SK-N-SH treated with all-trans-retinoic acid at 6 μM for 48 hours (cell line): ENCODE measurements around the gene GPR45.

ENCODE experiments used
- ATAC-seq: fragments of 200-7000 bp; cut with Tn5 transposase; 3 replicates; pipeline ENCODE4 v1.9.1; 2020; ENCODE audit warnings: mild to moderate bottlenecking, moderate library complexity
- ARNTL ChIP-seq: fragments of 450-650 bp; formaldehyde crosslinking; IDR thresholded peaks from 2 replicates; pipeline ENCODE4 v1.5.0; 2020; ENCODE audit warnings: low read depth, mild to moderate bottlenecking, moderate library complexity, borderline replicate concordance
- BACH2 ChIP-seq: fragments of 250-450 bp; sonication (Bioruptor Pico); IDR thresholded peaks from 2 replicates; pipeline ENCODE4 v1.9.0; 2021; ENCODE audit warnings: mild to moderate bottlenecking, borderline replicate concordance
- CSDC2 ChIP-seq: fragments of 250-450 bp; sonication (Bioruptor Pico); IDR thresholded peaks from 2 replicates; pipeline ENCODE4 v1.5.0; 2020; ENCODE audit warnings: mild to moderate bottlenecking, moderate library complexity
- ESRRG ChIP-seq: fragments of 250-450 bp; sonication (Bioruptor Pico); IDR thresholded peaks from 2 replicates; pipeline ENCODE4 v1.6.1; 2021; ENCODE audit warnings: mild to moderate bottlenecking
- GLIS3 ChIP-seq: fragments of 250-450 bp; sonication (Bioruptor Pico); IDR thresholded peaks from 2 replicates; pipeline ENCODE4 v1.5.0; 2020; ENCODE audit warnings: mild to moderate bottlenecking, moderate library complexity
- ISL1 ChIP-seq: fragments of 250-450 bp; sonication (Bioruptor Pico); IDR thresholded peaks from 2 replicates; pipeline ENCODE4 v2.1.2; 2022; ENCODE audit warnings: mild to moderate bottlenecking, moderate library complexity
- PPARA ChIP-seq: fragments of 250-450 bp; sonication (Bioruptor Pico); IDR thresholded peaks from 2 replicates; pipeline ENCODE4 v1.5.0; 2020; ENCODE audit warnings: mild to moderate bottlenecking, borderline replicate concordance
- RARB ChIP-seq: fragments of 250-450 bp; sonication (Bioruptor Pico); IDR thresholded peaks from 2 replicates; pipeline ENCODE4 v1.8.0; 2021; ENCODE audit warnings: mild to moderate bottlenecking, moderate library complexity
- SNAI2 ChIP-seq: fragments of 250-450 bp; sonication (Bioruptor Pico); IDR thresholded peaks from 2 replicates; pipeline ENCODE4 v1.5.0; 2020; ENCODE audit warnings: mild to moderate bottlenecking, moderate library complexity
- TCF4 ChIP-seq: fragments of 250-450 bp; sonication (Bioruptor Pico); IDR thresholded peaks from 2 replicates; pipeline ENCODE4 v1.8.0; 2021; ENCODE audit warnings: mild to moderate bottlenecking, moderate library complexity, borderline replicate concordance
- TSHZ2 ChIP-seq: fragments of 250-450 bp; sonication (Bioruptor Pico); IDR thresholded peaks from 2 replicates; pipeline ENCODE4 v1.5.0; 2020; ENCODE audit warnings: mild to moderate bottlenecking, moderate library complexity
- ZC3H10 ChIP-seq: fragments of 250-450 bp; sonication (Bioruptor Pico); IDR thresholded peaks from 2 replicates; pipeline ENCODE4 v1.5.1; 2021; ENCODE audit warnings: mild to moderate bottlenecking, moderate library complexity
- ZFP3 ChIP-seq: fragments of 250-450 bp; sonication (Bioruptor Pico); IDR thresholded peaks from 2 replicates; pipeline ENCODE4 v1.5.0; 2020; ENCODE audit warnings: mild to moderate bottlenecking, moderate library complexity
- ZFP30 ChIP-seq: fragments of 450-650 bp; formaldehyde crosslinking; IDR thresholded peaks from 2 replicates; pipeline ENCODE4 v1.5.0; 2022; ENCODE audit warnings: mild to moderate bottlenecking, moderate library complexity
- ZNF70 ChIP-seq: fragments of 450-650 bp; formaldehyde crosslinking; IDR thresholded peaks from 2 replicates; pipeline ENCODE4 v1.5.0; 2020; ENCODE audit warnings: mild to moderate bottlenecking, moderate library complexity
- ZNF8 ChIP-seq: fragments of 450-650 bp; formaldehyde crosslinking; IDR thresholded peaks from 2 replicates; pipeline ENCODE4 v1.5.0; 2020; ENCODE audit warnings: mild to moderate bottlenecking, moderate library complexity
- TF ChIP-seq, protein P1 (sequence below): fragments of 250-450 bp; sonication (Bioruptor Pico); IDR thresholded peaks from 2 replicates; pipeline ENCODE4 v1.5.1; 2021; ENCODE audit warnings: mild to moderate bottlenecking, moderate library complexity
- TF ChIP-seq, protein P2 (sequence below): fragments of 250-450 bp; sonication (Bioruptor Pico); IDR thresholded peaks from 2 replicates; pipeline ENCODE4 v1.8.0; 2021; ENCODE audit warnings: low read depth, mild to moderate bottlenecking, moderate library complexity, borderline replicate concordance
- TF ChIP-seq, protein P3 (sequence below): fragments of 250-450 bp; sonication (Bioruptor Pico); IDR thresholded peaks from 2 replicates; pipeline ENCODE4 v1.5.1; 2020; ENCODE audit warnings: low read depth, mild to moderate bottlenecking, moderate library complexity
- TF ChIP-seq, protein P4 (sequence below): fragments of 250-450 bp; sonication (Bioruptor Pico); IDR thresholded peaks from 2 replicates; pipeline ENCODE4 v1.8.0; 2020; ENCODE audit warnings: mild to moderate bottlenecking, moderate library complexity, borderline replicate concordance

GPR45 gene

GRCh38 chr2:105241443-105241842 lies at the start of gene GPR45:
Gene GPR45, plus strand, starts transcription at chr2:105241743. Its CDS starts 116 bp downstream, at chr2:105241859.
- ATAC-seq = no peak
- no peak for TF ChIP-seq RARB
- TF ChIP-seq TCF4 = no peak
- TF ChIP-seq ARNTL (CRISPR knock-in tag) = no peak
- TF ChIP-seq TSHZ2 (CRISPR knock-in tag) = no peak
- TF ChIP-seq ZC3H10 (CRISPR knock-in tag) = no peak
- TF ChIP-seq GLIS3 (CRISPR knock-in tag) = no peak
- no peak for TF ChIP-seq ZFP30
- TF ChIP-seq, protein P1, sequence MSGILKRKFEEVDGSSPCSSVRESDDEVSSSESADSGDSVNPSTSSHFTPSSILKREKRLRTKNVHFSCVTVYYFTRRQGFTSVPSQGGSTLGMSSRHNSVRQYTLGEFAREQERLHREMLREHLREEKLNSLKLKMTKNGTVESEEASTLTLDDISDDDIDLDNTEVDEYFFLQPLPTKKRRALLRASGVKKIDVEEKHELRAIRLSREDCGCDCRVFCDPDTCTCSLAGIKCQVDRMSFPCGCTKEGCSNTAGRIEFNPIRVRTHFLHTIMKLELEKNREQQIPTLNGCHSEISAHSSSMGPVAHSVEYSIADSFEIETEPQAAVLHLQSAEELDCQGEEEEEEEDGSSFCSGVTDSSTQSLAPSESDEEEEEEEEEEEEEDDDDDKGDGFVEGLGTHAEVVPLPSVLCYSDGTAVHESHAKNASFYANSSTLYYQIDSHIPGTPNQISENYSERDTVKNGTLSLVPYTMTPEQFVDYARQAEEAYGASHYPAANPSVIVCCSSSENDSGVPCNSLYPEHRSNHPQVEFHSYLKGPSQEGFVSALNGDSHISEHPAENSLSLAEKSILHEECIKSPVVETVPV = no peak
- TF ChIP-seq, protein P2, sequence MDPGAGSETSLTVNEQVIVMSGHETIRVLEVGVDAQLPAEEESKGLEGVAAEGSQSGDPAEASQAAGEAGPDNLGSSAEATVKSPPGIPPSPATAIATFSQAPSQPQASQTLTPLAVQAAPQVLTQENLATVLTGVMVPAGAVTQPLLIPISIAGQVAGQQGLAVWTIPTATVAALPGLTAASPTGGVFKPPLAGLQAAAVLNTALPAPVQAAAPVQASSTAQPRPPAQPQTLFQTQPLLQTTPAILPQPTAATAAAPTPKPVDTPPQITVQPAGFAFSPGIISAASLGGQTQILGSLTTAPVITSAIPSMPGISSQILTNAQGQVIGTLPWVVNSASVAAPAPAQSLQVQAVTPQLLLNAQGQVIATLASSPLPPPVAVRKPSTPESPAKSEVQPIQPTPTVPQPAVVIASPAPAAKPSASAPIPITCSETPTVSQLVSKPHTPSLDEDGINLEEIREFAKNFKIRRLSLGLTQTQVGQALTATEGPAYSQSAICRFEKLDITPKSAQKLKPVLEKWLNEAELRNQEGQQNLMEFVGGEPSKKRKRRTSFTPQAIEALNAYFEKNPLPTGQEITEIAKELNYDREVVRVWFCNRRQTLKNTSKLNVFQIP (CRISPR knock-in tag) = no peak
- no peak for TF ChIP-seq ZFP3 (CRISPR knock-in tag)
- no peak for TF ChIP-seq ISL1 (CRISPR knock-in tag)
- no peak for TF ChIP-seq ESRRG (CRISPR knock-in tag)
- TF ChIP-seq BACH2 = no peak
- TF ChIP-seq, protein P3, sequence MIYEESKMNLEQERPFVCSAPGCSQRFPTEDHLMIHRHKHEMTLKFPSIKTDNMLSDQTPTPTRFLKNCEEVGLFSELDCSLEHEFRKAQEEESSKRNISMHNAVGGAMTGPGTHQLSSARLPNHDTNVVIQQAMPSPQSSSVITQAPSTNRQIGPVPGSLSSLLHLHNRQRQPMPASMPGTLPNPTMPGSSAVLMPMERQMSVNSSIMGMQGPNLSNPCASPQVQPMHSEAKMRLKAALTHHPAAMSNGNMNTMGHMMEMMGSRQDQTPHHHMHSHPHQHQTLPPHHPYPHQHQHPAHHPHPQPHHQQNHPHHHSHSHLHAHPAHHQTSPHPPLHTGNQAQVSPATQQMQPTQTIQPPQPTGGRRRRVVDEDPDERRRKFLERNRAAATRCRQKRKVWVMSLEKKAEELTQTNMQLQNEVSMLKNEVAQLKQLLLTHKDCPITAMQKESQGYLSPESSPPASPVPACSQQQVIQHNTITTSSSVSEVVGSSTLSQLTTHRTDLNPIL (CRISPR knock-in tag) = no peak
- TF ChIP-seq PPARA (CRISPR knock-in tag) = no peak
- TF ChIP-seq, protein P4, sequence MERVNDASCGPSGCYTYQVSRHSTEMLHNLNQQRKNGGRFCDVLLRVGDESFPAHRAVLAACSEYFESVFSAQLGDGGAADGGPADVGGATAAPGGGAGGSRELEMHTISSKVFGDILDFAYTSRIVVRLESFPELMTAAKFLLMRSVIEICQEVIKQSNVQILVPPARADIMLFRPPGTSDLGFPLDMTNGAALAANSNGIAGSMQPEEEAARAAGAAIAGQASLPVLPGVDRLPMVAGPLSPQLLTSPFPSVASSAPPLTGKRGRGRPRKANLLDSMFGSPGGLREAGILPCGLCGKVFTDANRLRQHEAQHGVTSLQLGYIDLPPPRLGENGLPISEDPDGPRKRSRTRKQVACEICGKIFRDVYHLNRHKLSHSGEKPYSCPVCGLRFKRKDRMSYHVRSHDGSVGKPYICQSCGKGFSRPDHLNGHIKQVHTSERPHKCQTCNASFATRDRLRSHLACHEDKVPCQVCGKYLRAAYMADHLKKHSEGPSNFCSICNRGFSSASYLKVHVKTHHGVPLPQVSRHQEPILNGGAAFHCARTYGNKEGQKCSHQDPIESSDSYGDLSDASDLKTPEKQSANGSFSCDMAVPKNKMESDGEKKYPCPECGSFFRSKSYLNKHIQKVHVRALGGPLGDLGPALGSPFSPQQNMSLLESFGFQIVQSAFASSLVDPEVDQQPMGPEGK (CRISPR knock-in tag) = no peak
- no peak for TF ChIP-seq ZNF70 (CRISPR knock-in tag)
- TF ChIP-seq CSDC2 (CRISPR knock-in tag) = no peak
- no peak for TF ChIP-seq ZNF8 (CRISPR knock-in tag)

DNA sequence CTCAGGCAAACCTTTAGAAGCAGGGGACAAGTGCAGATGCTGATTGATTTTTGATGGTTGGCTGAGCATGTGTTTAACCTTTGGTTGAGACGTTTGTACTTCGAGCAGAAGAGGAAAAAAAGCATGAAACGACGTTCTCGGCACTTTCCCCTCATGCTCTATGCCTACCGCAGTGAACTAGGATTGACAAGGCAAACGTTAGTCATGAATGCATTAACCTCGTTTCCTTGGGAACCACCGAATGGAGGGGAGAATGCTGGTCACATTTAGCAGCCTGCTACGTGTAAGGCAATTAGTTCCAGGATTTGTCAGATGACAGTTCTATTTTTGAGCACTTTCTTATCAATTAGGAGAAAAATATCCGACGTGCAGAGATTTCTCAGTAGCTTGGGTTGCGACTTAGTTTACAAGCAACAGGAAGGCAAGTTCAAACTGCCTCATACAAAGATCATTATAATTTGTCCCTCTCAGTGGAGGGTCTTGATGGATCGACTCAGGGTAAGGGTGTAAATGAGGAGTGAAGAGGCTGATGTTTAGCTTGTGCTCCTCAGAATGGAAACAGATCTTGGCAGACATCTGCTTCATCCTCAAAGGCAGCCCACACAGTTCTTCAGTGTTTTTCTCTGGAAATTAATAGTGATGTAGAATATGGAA lies 47.4 kb upstream of the GPR45 start:
- ATAC-seq = no peak
- TF ChIP-seq, protein P2 (CRISPR knock-in tag) = no peak
- no peak for TF ChIP-seq SNAI2 (CRISPR knock-in tag)
- TF ChIP-seq, protein P4 (CRISPR knock-in tag) = no peak
